Measurements from ENCODE around the gene PAXIP1.

Gene PAXIP1

DNA sequence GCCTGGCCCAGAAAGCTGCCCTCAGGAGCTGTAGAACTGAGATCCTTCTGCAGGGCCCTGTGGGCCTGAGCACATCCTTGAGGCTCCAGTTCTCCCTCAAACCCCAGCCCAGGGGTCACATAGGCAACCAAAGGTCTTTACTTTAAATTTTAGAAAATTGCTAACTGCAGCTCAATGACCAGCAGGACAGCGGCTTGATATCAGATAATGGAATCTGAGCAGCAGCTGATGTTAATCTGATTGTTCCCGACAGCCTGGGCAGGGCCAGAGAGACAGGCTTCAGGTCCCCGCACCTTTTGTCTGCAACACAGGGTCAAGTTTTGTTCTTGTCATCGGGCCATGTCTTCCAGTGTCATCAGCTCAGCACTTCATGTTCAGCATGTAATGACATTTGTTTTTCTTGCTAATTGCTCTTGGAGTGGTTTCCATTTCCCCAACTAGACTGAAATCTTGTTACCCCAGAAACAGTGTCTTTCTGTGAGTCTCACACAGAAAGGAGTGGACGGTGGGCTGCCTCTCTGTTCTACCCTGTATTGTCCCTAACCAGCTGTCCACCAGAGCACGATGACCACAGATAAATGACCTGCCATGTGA is 91.0 kb downstream of the PAXIP1 start:
- DNase-seq (ENCODE audit: low spot score), result no peak

DNA sequence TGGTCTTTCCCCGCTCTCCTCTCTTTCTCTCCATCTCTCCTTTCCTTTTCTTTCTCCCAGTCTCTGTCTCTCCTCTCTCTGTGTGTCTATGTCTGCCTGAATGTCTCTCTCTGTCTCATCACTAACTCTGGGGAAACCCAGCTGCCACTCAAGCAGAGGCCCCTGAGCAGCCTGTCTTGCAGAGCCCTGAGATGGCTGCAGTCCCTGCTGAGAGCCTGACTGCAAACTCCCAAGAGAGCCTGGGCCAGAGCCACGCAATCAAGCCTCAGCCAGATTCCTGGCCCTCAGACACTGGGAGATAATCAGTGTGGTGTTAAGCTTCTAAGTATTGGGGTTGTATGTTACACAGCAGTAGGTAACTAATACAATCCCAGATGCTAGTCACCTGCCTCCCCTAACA is 91.5 kb downstream of the PAXIP1 start:
- no peak for DNase-seq (ENCODE audit: low spot score)

DNA sequence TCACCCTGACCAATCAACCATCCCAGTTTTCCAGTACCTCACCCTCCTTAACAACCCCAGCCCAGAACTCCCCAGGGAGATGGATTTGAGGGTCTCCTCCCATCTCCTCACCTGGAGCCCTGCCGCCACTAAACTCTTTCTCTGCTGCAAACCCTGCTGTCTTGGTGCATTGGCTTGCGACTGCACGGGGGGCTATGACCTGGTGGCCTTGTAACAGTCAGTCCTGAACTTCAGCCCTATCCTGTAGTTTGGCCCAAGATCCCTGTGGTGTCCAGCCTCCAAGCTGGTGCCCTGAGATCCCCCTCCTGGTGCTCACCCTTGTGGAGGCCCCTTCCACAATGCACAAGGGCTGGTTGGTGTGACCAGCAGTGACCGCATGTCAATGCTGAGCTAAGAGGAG is 91.9 kb downstream of the PAXIP1 start:
- DNase-seq (ENCODE audit: low spot score), result no peak

DNA sequence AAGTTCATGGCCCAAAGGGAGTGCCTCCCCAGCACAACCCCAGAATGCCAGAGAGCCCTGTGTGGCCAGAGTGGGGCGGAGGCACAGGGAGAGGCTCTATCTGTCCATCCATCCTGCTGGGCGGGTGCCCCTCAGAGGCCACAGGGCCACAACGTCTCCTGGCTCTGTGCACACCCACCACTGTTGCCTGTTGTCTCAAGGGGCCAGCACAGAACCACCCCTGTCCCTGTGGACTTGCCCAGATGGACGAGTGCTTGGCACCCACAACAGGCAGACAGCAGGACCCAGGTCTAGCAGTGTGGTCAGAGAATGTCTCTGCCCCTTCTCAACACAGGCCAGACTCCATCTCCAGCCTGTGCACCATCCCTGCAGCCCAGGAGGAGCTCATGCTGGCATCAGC is 92.8 kb downstream of the PAXIP1 start:
- DNase-seq (ENCODE audit: low spot score), result no peak

DNA sequence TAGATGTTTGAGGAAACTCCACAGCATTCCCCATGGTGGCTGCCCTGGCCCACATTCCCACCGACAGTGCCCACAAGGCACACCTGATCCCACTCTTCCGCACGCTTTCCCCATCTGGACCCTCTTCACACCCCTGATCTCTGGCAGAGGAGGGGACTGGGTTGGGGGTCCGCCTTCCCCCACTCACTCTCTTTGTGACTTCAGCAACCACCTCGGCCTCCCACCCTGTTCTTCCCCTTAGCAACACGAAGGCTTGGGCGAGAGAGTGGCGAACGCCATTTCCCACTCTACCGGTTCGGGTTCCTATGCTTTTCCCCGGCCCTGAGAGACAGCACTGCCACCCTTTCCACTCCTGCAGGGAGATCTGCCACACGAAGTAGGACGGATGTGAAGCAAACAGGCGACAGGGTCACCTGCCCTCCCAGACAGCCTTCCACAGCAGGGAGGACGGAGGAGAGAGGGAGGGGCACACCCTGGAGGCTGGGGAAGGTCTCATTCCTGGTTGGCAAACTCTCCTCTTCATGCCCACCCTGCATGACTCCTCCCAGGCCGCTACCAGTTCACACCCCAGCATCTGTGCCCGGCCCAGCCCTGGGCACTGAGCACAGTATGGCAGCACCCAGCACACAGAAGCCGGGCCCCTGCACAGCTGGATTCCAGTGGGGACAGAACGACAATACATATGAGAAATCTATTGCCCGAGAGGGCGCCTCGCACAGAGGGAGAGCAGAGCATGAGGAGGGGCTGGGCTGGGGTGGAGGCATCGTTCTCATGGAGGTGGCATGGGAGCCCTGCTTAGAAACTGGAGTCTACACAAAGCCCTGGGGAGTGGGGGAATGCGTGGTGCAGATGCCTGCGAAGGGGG is 93.5 kb downstream of the PAXIP1 start:
- no peak for DNase-seq (ENCODE audit: low spot score)

DNA sequence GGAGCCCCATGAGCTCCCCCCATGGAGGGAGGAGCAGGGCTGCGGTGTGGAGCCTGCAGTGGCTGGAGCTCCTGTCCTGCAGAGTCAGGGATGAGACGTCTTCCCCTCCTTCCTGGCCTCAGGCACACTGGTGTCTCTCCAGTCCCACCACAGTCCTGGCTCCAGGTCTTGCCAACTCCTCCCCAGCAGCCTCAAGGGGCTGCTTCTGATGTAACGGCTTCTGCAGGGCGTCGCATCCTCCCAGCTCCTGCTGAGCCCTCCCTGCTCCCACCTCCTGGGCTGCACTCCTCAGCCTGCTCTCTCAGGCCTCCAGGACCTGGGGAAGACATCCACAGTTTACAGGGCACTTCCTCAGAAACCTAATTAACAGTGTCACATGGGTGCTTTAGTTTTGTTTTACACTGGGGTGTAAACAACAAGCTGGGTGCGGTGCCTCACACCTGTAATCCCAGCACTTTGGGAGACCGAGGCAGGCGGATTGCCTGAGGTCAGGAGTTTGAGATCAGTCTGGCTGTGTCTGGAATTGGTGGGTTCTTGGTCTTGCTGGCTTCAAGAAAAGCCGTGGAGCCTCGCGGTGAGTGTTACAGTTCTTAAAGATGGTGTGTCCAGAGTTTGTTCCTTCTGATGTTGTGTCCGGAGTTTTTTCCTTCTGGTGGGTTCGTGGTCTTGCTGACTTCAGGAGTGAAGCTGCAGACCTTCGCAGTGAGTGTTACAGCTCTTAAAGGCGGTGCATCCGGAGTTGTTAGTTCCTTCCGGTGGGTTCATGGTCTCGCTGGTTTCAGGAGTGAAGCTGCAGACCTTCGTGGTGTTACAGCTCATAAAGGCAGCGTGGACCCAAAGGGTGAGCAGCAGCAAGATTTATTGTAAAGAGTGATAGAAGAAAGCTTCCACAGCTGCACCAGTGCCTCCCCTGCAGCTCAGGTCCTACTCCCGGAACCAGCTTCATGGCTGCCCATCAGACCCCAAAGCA is 95.0 kb downstream of the PAXIP1 start:
- DNase-seq (ENCODE audit: low spot score), result no peak

DNA sequence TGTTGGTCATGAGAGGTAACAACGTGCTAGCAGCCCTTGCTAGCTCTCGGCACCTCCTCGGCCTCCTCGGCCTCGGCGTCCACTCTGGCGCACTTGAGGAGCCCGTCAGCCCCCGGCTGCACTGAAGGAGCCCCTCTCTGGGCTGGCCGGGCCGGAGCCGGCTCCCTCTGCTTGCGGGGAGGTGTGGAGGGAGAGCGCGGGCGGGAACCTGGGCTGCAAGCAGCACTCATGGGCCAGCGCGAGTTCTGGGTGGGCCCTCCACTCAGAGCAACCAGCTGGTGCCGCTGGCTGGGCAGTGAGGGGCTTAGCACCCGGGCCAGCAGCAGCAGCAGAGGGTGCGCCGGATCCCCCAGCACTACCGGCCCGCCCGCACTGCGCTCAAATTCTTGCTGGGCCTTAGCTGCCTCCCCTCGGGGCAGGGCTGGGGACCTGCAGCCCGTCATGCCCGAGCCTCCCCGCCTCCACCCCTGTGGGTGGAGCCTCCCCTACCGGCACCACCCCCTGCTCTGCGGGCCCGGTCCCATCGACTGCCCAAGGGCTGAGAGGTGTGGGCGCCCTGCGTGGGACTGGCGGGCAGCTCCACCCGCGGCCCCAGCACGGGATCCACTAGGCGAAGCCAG is 96.1 kb downstream of the PAXIP1 start:
- no peak for DNase-seq (ENCODE audit: low spot score)

DNA sequence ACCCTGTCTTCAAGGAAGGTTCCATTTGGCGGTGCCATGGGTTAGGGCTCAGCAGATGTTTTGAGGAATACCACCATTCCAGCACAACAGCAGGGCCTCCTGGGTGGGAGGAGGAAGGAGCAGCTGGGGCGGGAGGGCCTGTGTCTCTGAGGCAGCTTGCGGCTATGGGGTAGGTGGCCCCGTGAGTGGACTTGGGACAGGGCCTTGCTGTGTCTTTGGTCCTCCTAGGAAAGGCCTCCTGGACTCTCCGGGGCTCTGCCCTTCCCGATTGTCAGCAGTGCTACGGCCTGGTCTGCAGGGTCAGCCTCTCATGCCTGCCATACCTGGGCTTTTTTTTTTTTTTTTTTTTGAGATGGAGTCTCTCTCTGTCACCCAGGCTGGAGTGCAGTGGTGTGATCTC is 96.7 kb downstream of the PAXIP1 start:
- no peak for DNase-seq (ENCODE audit: low spot score)

DNA sequence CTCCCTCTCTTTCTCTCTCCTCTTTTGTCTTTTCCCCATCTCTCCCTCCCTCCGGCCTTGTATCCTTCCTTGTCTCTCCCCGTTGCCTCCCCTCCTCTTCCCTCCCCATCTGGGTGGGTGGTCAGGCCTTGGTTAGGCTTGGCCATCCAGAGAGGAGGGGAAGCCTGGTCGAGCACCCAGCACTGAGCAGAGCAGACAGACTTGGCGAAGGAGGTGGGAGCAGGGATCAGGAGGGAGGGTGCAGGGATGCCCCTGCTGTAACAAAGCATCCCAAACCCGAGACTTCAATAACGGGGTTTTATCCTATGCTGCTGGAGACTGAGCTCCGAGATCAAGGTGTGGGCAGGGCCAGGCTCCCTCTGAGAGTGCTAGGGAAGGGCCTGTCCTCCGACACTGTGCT is 97.3 kb downstream of the PAXIP1 start:
- DNase-seq (ENCODE audit: low spot score), result no peak

DNA sequence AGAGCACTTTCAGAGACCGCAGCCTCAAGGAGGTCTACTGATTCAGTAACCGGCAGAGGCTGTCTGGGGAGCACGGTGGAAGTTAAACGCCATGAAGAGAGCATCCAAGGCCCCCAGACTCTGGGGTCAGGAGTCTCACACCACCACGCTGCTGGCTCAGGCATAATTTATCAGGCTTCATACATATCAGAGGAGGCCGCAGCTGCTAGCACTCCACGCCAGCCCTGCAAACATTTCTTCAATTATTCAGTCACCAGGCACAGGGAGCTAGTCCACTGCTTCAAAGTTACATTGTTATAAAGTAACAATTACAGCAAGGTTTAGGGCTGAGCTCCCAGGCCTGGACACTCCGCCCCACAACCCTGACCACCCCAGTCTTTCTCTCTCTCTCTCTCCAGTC is 97.8 kb downstream of the PAXIP1 start:
- no peak for DNase-seq (ENCODE audit: low spot score)

DNA sequence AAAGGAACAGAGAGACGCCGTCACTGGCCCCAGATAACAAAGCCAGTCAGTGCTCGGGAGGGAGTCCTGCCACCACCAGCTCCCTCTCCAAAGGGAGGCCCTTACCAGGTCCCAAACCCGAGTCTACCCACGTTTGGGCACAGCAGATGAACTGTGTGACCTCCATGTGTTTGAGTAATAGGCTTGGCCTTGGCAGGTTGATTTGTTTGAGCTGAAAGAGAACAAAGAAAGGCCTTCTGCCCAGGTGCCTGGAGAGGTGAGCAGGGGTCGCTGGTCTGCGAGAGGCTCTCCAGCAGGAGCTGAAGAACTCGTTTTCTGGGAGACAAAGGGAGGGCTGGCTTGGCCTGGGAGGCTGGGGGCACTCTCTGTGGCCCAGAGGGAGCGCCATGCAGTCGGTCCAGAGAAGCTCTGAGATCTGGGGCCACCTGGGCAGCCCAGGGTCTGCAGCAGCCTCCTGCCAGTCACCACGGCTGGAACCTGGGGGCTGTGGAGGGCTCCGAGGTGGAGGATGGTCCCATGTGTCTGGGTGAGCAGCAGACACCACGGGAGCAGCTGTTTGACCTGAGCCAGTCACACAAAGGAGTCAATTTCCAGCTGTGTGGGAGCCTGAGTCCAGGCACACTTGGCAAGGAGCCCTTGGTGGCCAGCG is 99.7 kb downstream of the PAXIP1 start:
- no peak for DNase-seq (ENCODE audit: low spot score)

DNA sequence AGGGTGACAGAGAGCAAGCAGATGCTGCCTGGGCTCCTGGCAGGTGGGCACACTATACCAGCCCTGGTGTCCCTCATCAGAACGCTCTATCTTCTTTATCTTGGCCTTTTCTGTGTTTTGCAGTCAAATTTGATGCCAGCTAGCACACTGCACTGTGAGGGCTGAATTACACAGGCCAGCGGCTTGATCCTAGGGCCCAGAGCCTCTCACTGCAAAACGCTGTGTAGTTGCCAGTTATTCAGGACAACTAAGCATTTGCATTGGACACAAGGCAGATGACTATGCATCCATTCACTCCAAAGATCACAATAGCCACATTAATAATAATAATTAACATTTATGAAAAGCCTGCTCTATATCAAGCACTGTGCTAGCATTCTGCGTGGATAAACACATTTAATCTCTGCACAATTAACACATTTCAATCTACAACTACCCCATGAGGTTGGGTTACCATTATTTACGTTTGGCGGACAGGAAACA is 100.3 kb downstream of the PAXIP1 start:
- no peak for DNase-seq (ENCODE audit: low spot score)

DNA sequence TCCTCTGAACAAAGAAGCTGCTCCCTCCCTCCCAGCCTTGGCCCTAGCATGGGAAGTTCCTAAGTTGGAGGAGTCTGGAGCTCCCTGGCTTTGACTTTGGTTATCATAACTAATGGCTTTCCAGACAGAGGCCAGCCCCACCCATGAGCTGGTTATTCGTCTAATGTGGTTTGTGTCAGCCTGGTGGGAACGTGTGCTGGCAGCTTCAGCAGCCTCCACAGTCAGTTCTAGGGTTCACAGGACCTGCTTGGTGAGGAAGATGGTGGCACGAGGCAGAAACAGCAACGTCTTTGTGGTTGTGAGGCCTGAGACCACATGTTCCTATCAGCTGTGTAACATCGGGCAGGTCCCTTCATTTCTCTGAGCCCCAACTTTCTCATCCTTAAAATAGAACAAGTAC is 103.1 kb downstream of the PAXIP1 start:
- DNase-seq (ENCODE audit: low spot score), result no peak

DNA sequence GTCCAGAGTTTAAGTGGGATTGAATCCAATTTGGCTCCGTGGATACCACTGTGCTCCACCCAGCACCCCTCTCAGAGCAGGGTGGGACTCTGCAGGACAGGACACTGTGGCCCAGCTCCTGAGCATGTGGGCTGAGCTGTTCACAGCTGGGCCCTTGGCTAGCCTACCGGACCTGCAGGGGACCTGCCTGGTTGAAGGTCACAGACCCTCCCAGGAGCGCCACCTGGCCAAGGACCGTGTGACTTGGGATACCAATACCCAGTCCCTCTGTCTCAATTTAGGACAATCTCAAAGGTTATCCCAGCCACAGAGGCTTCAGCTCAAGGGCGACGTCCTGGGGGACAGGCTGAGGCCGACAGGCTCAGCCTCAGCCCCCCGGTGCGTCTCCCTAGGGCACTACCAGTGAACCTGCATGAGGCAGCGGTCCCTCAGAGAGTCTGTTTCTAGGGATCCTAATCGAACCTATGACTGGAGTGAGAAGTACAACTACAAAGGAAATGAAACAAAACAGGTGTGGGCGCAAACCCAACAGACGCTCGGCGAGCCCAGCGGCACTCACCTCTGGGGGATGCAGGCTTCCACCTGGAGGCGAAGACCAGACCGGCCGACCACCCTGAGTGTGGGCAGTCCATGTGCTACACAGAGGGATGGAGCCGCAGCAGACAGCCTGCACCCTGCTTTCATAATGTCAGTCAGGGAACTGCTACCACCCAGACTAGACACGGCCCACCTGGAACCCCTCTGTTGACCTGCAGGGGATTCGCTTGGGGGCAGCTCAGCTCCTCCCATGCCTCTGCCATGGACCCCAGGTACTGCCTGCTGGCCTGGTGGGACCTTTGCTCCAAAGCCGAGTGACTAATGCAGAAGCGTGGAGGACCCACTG is 103.7 kb downstream of the PAXIP1 start:
- DNase-seq (ENCODE audit: low spot score), result no peak

DNA sequence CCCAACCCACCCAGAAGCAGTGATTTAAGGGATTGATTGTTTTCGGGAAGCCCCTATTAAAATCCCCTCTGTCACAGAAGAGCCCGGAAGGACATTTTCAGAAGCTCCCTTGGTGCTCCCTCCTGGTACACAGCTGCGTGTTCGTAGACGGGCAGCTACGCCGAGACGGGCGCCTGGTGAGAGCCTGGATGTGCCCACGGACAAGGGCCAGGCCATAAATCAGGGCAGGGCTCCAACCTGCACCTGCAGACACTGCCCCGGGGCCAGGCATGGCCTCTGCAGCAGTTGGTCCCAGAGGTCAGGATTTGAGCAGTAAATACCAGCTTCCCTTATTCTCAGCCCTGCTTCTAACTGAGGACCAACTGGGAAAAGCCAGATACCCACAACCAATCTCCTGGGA is 106.8 kb downstream of the PAXIP1 start:
- DNase-seq (ENCODE audit: low spot score), result no peak

Measured in LoVo (cell line).